ENCODE measurements around the gene MYL12A. TPM values are rescaled to one million over a fixed set of nuclear protein-coding genes. Genes with fewer than 3 reads are reported as not detected.

The MYL12A gene
- total RNA-seq, 1 donor from 2014 or later: 1,167 TPM

GRCh38 chr18:3279201-3280185, 31.9 kb downstream of the MYL12A start:
- no peak for DNase-seq (ENCODE audit: extremely low read depth, low read depth, low spot score)

GRCh38 chr18:3281456-3282400, 34.1 kb downstream of the MYL12A start:
- DNase-seq (ENCODE audit: extremely low read depth, low read depth, low spot score): peak; percentile 89

GRCh38 chr18:3283253-3283863, 35.8 kb downstream of the MYL12A start:
- no peak for DNase-seq (ENCODE audit: extremely low read depth, low read depth, low spot score)

- no peak for DNase-seq (ENCODE audit: extremely low read depth, low read depth, low spot score)
Measured at GRCh38 chr18:3283908-3284307, 36.3 kb downstream of the MYL12A start.

- no peak for DNase-seq (ENCODE audit: extremely low read depth, low read depth, low spot score)
Measured at GRCh38 chr18:3284501-3284900, 36.9 kb downstream of the MYL12A start.

- no peak for DNase-seq (ENCODE audit: extremely low read depth, low read depth, low spot score)
Measured at GRCh38 chr18:3286159-3286558, 38.6 kb downstream of the MYL12A start.

GRCh38 chr18:3293196-3293951, 45.8 kb downstream of the MYL12A start:
- no peak for DNase-seq (ENCODE audit: extremely low read depth, low read depth, low spot score)

- DNase-seq (ENCODE audit: extremely low read depth, low read depth, low spot score): no peak
Measured at GRCh38 chr18:3294435-3295080, 47.0 kb downstream of the MYL12A start.

GRCh38 chr18:3297025-3297984, 49.7 kb downstream of the MYL12A start:
- DNase-seq (ENCODE audit: extremely low read depth, low read depth, low spot score): no peak

- DNase-seq (ENCODE audit: extremely low read depth, low read depth, low spot score): no peak
Measured at GRCh38 chr18:3304832-3305231, 57.2 kb downstream of the MYL12A start.

- DNase-seq (ENCODE audit: extremely low read depth, low read depth, low spot score): no peak
Measured at GRCh38 chr18:3305354-3305762, 57.8 kb downstream of the MYL12A start.

Other genes starting within 250 kb of the MYL12A start
- 19.3 and 25.5 TPM in 2 replicates for gene LPIN2, start 234.7 kb upstream of the MYL12A start, total RNA-seq
- 0.15 and 0.41 TPM in 2 replicates for gene MYOM1, start 27.8 kb upstream of the MYL12A start, total RNA-seq
- gene MYL12B, start 14.3 kb downstream of the MYL12A start, total RNA-seq: 560 and 705 TPM in 2 replicates
- gene TGIF1, start 202.4 kb downstream of the MYL12A start, total RNA-seq: 85.5 and 93.5 TPM in 2 replicates

Data from glomerular endothelial cell (primary cell).